Measurements from ENCODE around the gene MTARC2.

The MTARC2 gene

GRCh38 chr1:220825819-220826551 lies 77.9 kb downstream of the MTARC2 start:
- no peak overlapping the region for H3K27ac ChIP-seq (ENCODE audit: low read depth, low read length)
- no peaks in the 10 kb centered on the region for H3K9me3 ChIP-seq (ENCODE audit: insufficient read depth, low read length)
- H3K27me3 ChIP-seq (ENCODE audit: low read length): no peaks in the 10 kb centered on the region; the same call in 1 of the 2 replicates
- no peak overlapping the region for H3K4me3 ChIP-seq (ENCODE audit: insufficient read depth, low read length, poor library complexity, severe bottlenecking)
- H2AFZ ChIP-seq (ENCODE audit: low read depth, low read length, severe bottlenecking): no peak overlapping the region
- H3K4me2 ChIP-seq (ENCODE audit: low read depth, low read length, poor library complexity, severe bottlenecking): no peak overlapping the region
- no peaks in the 10 kb centered on the region for H3F3A ChIP-seq (ENCODE audit: insufficient read depth)
- H3K9me2 ChIP-seq (replicated peaks; ENCODE audit: insufficient read depth, low read length): no peaks in the 10 kb centered on the region; the same call in 1 of the 2 replicates
- H3K36me3 ChIP-seq (ENCODE audit: low read length): no peaks in the 10 kb centered on the region
- no peak overlapping the region for H3K9ac ChIP-seq (ENCODE audit: low read length)
- TF ChIP-seq EZH2phosphoT487 (conservative IDR thresholded peaks at IDR 0.05; ENCODE audit: low read length): no peak
- no peak for TF ChIP-seq CTCF (IDR thresholded peaks at IDR 0.05; ENCODE audit: insufficient read depth, low read length, poor library complexity, severe bottlenecking)
- no peaks in the 10 kb centered on the region for H3K79me2 ChIP-seq (ENCODE audit: insufficient read depth, low read length)
- H4K20me1 ChIP-seq (ENCODE audit: low read depth, low read length): no peaks in the 10 kb centered on the region

- Histone ChIP-seq H3K9me3 (ENCODE audit: insufficient read depth, low read length) (no peaks in the 10 kb centered on the region), H3K36me3 (ENCODE audit: low read length) (no peaks in the 10 kb centered on the region), H2AFZ (ENCODE audit: low read depth, low read length, severe bottlenecking) (no peak overlapping the region), H3K4me3 (ENCODE audit: insufficient read depth, low read length, poor library complexity, severe bottlenecking) (no peak overlapping the region), H3F3A (ENCODE audit: insufficient read depth) (no peaks in the 10 kb centered on the region), H3K27ac (ENCODE audit: low read depth, low read length) (no peak overlapping the region), H3K4me2 (ENCODE audit: low read depth, low read length, poor library complexity, severe bottlenecking) (no peak overlapping the region), H3K9ac (ENCODE audit: low read length) (no peak overlapping the region), H3K9me2 (replicated peaks; ENCODE audit: insufficient read depth, low read length) (no peaks in the 10 kb centered on the region; the same call in 1 of the 2 replicates), H3K79me2 (ENCODE audit: insufficient read depth, low read length) (no peaks in the 10 kb centered on the region), H4K20me1 (ENCODE audit: low read depth, low read length) (no peaks in the 10 kb centered on the region), H3K27me3 (ENCODE audit: low read length) (no peaks in the 10 kb centered on the region; the same call in 1 of the 2 replicates)
- no peak for TF ChIP-seq EZH2phosphoT487 (conservative IDR thresholded peaks at IDR 0.05; ENCODE audit: low read length)
Observed at GRCh38 chr1:220826729-220827128, 78.6 kb downstream of the MTARC2 start.

GRCh38 chr1:220827445-220828178 lies 79.5 kb downstream of the MTARC2 start:
- no peaks in the 10 kb centered on the region for H4K20me1 ChIP-seq (ENCODE audit: low read depth, low read length)
- H3K9me3 ChIP-seq (ENCODE audit: insufficient read depth, low read length): no peaks in the 10 kb centered on the region
- no peak overlapping the region for H2AFZ ChIP-seq (ENCODE audit: low read depth, low read length, severe bottlenecking)
- H3F3A ChIP-seq (ENCODE audit: insufficient read depth): no peaks in the 10 kb centered on the region
- no peaks in the 10 kb centered on the region; the same call in 1 of the 2 replicates for H3K27me3 ChIP-seq (ENCODE audit: low read length)
- H3K9ac ChIP-seq (ENCODE audit: low read length): no peak overlapping the region
- no peaks in the 10 kb centered on the region for H3K79me2 ChIP-seq (ENCODE audit: insufficient read depth, low read length)
- no peaks in the 10 kb centered on the region for H3K36me3 ChIP-seq (ENCODE audit: low read length)
- TF ChIP-seq CTCF (IDR thresholded peaks at IDR 0.05; ENCODE audit: insufficient read depth, low read length, poor library complexity, severe bottlenecking) (no peak), EZH2phosphoT487 (conservative IDR thresholded peaks at IDR 0.05; ENCODE audit: low read length) (no peak)
- no peaks in the 10 kb centered on the region for H3K9me2 ChIP-seq (replicated peaks; ENCODE audit: insufficient read depth, low read length)
- no peak overlapping the region for H3K27ac ChIP-seq (ENCODE audit: low read depth, low read length)
- H3K4me3 ChIP-seq (ENCODE audit: insufficient read depth, low read length, poor library complexity, severe bottlenecking): no peak overlapping the region
- no peak overlapping the region for H3K4me2 ChIP-seq (ENCODE audit: low read depth, low read length, poor library complexity, severe bottlenecking)

- H3K36me3 ChIP-seq (ENCODE audit: low read length): no peaks in the 10 kb centered on the region
- H3K9me3 ChIP-seq (ENCODE audit: insufficient read depth, low read length): no peaks in the 10 kb centered on the region
- H3K4me3 ChIP-seq (ENCODE audit: insufficient read depth, low read length, poor library complexity, severe bottlenecking): no peak overlapping the region
- no peaks in the 10 kb centered on the region for H3K79me2 ChIP-seq (ENCODE audit: insufficient read depth, low read length)
- H3K9me2 ChIP-seq (replicated peaks; ENCODE audit: insufficient read depth, low read length): no peaks in the 10 kb centered on the region
- H3K9ac ChIP-seq (ENCODE audit: low read length): no peak overlapping the region
- no peaks in the 10 kb centered on the region for H4K20me1 ChIP-seq (ENCODE audit: low read depth, low read length)
- H3K27me3 ChIP-seq (ENCODE audit: low read length): no peaks in the 10 kb centered on the region; the same call in 1 of the 2 replicates
- H3K27ac ChIP-seq (ENCODE audit: low read depth, low read length): no peak overlapping the region
- H2AFZ ChIP-seq (ENCODE audit: low read depth, low read length, severe bottlenecking): no peak overlapping the region
- TF ChIP-seq CTCF (IDR thresholded peaks at IDR 0.05; ENCODE audit: insufficient read depth, low read length, poor library complexity, severe bottlenecking) (no peak), EZH2phosphoT487 (conservative IDR thresholded peaks at IDR 0.05; ENCODE audit: low read length) (no peak)
- H3F3A ChIP-seq (ENCODE audit: insufficient read depth): no peaks in the 10 kb centered on the region
- H3K4me2 ChIP-seq (ENCODE audit: low read depth, low read length, poor library complexity, severe bottlenecking): no peak overlapping the region
Observed at GRCh38 chr1:220828179-220828490, 80.0 kb downstream of the MTARC2 start.
